HT-29 (cell line): ENCODE measurements around the gene ZNF536. TPM values are rescaled to one million over a fixed set of nuclear protein-coding genes. Genes with fewer than 3 reads are reported as not detected.

Experiments
- DNase-seq: peaks from one replicate; pipeline ENCODE4 v3.0.0-alpha.2; 2015; ENCODE audit warnings: low spot score
- total RNA-seq: library from RNA; depleted of rRNA; stranded (reverse); fragments of >200 nt; shearing (Covaris generic); gene quantifications from 2 replicates; pipeline ENCODE4 v1.2.3, GENCODE V29; 2014; rRNA removed

Gene ZNF536
- not detected in 2 replicates for total RNA-seq

DNA sequence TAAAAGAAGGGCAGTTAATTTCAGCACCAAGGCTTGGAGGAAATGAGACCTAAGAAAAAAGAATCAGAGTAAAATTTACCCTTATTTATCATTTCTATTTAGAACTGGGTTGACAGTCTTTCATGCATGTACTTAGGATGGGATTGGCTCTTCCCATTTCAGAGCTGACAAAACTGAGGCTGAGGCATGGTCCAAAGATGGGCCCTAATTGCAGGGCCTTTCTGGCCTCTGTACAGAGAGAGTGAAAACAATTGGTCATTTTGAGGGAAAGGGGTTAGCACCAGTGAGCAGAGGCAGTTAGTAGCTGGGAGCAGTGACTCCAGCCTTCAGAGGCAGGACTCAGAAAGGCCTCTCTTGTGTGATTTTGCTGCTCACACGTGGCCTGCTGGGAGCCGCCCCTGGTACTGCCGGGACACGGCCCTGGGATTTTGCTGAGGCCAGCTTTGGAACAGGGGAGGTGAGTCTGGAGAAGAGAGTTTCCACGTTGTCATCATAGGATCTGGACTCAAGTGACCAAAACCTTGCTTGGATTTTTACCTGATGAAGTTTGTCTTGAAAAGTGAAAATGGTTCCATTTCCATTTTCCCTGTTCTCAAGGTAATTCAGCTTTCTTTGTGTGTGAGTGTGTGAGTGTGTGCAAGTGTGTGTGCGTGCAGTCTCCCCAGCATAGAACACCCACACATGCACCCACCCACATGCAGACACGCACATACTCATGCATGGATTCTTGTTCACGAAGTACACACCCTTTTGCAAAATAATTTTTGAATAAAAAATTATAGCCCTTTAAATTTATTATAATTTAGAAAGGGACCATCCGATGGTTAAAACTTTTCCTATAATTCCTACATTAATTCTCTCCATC is at the start of gene ZNF536:
Gene ZNF536, plus strand, starts transcription at position 425 of the 865 bp plus-strand sequence. CDS start 71,179 bp downstream, outside the sequence.
- no peak for DNase-seq

- no peak for DNase-seq
These were observed 49.4 kb upstream of the ZNF536 start for GRCh38 chr19:30322641-30323320.

- DNase-seq = no peak
These were observed 48.3 kb upstream of the ZNF536 start for GRCh38 chr19:30323904-30324303.

GRCh38 chr19:30324982-30325381 is 47.2 kb upstream of the ZNF536 start:
- DNase-seq = no peak

DNA sequence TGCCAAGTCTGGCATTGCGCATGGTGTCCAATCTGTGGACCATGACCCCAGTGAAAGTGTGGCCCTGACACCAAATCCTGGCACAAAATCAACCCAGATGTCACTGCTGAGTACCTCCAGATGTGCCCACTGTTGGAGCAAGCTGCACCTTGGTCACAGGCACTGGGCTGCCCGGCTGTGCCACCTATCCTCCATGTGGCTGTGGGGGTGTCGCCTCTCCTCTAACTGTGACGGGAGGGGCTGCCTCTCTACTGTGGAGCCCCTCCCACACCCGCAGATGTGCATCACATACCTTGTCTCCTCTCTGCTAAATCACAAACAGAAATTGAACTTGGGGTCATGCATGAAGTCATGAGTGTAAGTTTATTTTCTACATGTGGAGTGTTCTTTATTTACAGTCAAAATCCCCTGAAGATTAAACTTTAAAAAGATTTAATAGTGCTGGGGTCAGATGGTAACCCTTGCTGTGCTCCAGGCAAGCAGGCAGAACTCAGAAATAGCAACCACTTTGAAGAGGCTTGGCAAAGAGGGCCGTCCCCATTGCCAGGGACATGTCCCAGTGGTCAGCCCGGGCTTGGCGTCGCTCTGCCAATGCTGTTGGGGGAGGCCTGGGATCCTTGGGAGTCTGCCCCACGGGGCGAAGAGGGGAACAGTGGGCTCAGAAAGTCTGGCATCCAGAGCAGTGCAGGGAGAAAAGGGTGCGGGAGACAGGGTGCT is 46.4 kb upstream of the ZNF536 start:
- DNase-seq = no peak

DNA sequence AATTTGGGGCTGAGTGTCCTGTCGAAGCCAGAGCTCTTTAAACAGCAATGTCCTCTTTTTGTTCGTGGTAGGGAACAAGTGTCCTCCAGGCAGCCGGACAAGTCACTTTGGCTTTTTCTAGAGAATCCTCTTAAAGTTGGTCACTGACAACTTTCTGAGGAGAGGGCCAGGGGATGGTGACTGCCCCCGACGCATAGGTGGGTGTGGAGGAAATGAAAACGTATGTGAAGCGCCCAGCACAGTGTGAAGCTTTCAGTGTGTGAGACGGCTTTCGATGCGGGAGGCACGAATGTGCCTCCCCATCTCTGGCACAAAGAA is 45.8 kb upstream of the ZNF536 start:
- no peak for DNase-seq

GRCh38 chr19:30327331-30327730 is 44.9 kb upstream of the ZNF536 start:
- no peak for DNase-seq

GRCh38 chr19:30328096-30328495 is 44.1 kb upstream of the ZNF536 start:
- DNase-seq = no peak

- no peak for DNase-seq
These were observed 41.9 kb upstream of the ZNF536 start for GRCh38 chr19:30330266-30330665.

GRCh38 chr19:30332445-30333234 is 39.5 kb upstream of the ZNF536 start:
- no peak for DNase-seq

- no peak for DNase-seq
These were observed 38.7 kb upstream of the ZNF536 start for GRCh38 chr19:30333291-30334065.

- DNase-seq = no peak
These were observed 37.3 kb upstream of the ZNF536 start for GRCh38 chr19:30334841-30335240.

- DNase-seq = no peak
These were observed 36.8 kb upstream of the ZNF536 start for GRCh38 chr19:30335306-30335886.

- no peak for DNase-seq
These were observed 35.9 kb upstream of the ZNF536 start for GRCh38 chr19:30336290-30336689.

DNA sequence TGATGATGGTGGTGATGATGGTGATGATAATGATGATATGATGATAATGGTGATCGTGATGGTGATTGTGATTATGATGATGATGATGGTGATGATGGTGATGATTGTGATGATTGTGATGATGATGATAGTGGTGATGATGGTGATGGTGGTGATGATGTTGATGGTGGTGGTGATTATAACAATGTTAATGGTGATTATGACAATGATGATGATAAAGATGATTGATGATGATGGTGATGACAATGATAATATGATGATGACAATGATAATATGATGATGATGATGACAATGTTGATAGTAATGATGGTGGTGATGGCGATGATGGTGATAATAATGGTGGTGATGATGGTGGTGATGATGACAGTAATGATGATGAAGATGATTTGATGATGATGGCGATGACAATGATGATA is 34.1 kb upstream of the ZNF536 start:
- no peak for DNase-seq

GRCh38 chr19:30338878-30339623 is 33.1 kb upstream of the ZNF536 start:
- DNase-seq = no peak

DNA sequence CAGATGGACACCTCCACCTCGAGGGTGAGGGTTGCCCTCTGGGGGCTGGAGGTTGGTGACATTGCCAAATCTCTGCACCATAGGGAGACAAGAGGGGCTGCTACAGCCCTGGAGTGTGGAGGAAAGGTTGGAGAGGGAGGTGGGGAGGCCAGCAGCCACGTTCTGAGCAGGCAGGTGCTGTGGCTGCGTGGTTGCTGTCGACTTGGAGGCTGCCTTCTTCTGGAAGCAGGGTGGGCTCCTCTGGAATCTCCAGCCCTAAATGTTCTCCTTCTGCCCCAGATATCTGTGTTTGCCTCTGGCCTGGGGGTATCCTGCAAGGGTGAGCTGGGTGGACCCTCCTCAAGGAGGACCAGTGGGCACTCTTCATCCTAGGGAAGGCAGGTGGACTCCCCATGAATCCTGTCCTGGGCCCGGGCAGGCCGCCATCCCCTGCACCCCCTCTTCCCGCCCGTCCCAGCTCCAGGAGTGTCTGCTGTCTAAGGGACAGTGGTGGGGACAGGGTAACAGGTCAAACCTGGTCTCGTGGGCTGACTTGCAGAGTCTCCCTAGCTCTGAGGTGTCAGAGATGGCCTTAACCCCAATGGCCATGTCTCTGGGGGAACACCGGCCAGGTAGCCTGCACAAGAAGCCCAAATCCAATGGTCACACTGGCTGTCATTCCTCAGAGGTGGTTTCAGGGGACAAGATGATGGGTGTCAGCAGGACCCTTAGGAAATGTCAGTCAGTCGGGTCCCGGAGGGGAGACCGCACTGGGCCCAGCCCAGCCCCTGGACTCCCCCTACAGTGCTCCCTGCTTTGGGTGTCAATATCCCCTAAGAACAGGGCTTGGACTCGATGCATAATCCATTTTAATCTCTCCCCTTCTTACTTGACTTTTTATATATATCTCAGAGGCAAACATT is 32.3 kb upstream of the ZNF536 start:
- no peak for DNase-seq

DNA sequence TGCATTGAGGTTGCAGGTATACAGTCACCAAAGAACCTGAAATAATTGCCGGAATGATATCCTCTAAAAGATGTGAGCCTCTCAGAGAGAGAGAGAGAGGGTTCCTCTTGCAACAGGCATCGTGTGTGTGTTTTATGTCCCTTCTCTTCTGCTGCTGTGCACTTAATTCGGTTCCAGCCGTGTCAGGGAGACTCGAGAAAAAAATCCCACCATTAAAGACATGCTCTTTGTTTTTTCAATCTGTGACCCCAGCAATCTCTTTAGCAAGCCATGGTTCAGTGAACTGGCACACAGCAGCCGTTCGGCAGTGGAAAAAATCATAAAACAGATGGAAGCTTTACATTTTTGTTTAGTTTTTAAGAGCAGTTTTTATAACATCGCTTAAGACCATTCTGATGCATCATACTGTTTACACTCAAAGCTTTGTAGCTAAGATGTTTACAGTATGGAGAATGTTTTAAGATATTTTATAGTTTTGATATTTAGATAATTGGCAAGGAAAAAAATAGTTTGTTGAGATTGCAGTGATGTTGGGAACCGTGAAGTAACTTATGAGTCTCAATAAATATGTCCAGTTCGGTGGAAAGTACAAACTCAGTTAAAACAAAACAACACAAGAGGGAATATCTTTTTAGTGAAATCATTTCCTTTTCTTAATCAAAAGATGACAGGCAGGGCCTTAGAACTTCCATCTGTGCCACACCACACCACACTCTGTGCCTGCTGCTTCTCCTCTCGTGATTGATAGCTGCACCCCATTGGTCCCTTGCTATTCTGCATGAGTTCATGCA is 31.2 kb upstream of the ZNF536 start:
- DNase-seq = no peak
